Aorta (tissue), 5 donors: ENCODE measurements around the gene C10orf90. TPM values are rescaled to one million over a fixed set of nuclear protein-coding genes. Genes with fewer than 3 reads are reported as not detected.
"Not testable (repeated sequence)": the region's sequence is repeated elsewhere in the genome, so short reads cannot be mapped to it uniquely, and the experiment has no call there.

Experiments
- ATAC-seq: fragments of 200-7000 bp; cut with Tn5 transposase; one replicate; pipeline ENCODE4 v1.9.1; 2022; ENCODE audit warnings: moderate library complexity; ENCODE audit not compliant: low FRiP score
- DNase-seq, 2 donors: peaks; one replicate each; pipeline ENCODE4 v3.0.0-alpha.2; 2020
- H3K27ac ChIP-seq, 2 donors: one replicate each; pipeline ENCODE4 v1.5.1; 2013; ENCODE audit warnings: low read length in 2 of 2, mild to moderate bottlenecking in 2 of 2, moderate library complexity in 2 of 2, control low read depth in 1 of 2, inconsistent platforms in 1 of 2, low read depth in 1 of 2
- H3K27me3 ChIP-seq, 2 donors: one replicate each; pipeline ENCODE4 v1.6.1; 2013; ENCODE audit warnings: control low read depth in 1 of 2, low read length in 1 of 2, mild to moderate bottlenecking in 1 of 2, moderate library complexity in 1 of 2; ENCODE audit not compliant: insufficient read depth in 2 of 2, control insufficient read depth in 1 of 2
- H3K36me3 ChIP-seq, 2 donors: one replicate each; pipeline ENCODE4 v1.6.1; 2013; ENCODE audit warnings: control low read depth in 1 of 2, low read length in 1 of 2, mild to moderate bottlenecking in 1 of 2; ENCODE audit not compliant: insufficient read depth in 2 of 2, control insufficient read depth in 1 of 2
- H3K4me1 ChIP-seq, 2 donors: one replicate each; pipeline ENCODE4 v1.6.1; 2013; ENCODE audit warnings: low read length in 2 of 2, control low read depth in 1 of 2, mild to moderate bottlenecking in 1 of 2, moderate library complexity in 1 of 2; ENCODE audit not compliant: insufficient read depth in 2 of 2, control insufficient read depth in 1 of 2
- H3K4me3 ChIP-seq, 2 donors: one replicate each; pipeline ENCODE4 v1.5.1; 2013; ENCODE audit warnings: low read length in 2 of 2, control low read depth in 1 of 2, mild to moderate bottlenecking in 1 of 2
- H3K9me3 ChIP-seq: one replicate; pipeline ENCODE4 v1.6.1; 2013; ENCODE audit warnings: mild to moderate bottlenecking, low read length; ENCODE audit not compliant: control insufficient read depth
- WGBS, 2 donors: extraction: QIAGEN DNeasy Blood & Tissue Kit; methylation state at CpG; one replicate each; pipeline ENCODE4 v1.1.7; 2013; 5-methylcytosine and 5-hydroxymethylcytosine counted together
- intact Hi-C, 2 donors: fragments of 100-400 bp; cut with DNase I; formaldehyde crosslinking; loops; one replicate each; pipeline versions ENCODE4 v1.14.2 to v1.15.0; 2022
- polyA plus RNA-seq, 2 donors: library from polyadenylated mRNA; stranded (reverse); fragments of 200-250 nt; gene quantifications; one replicate each; pipeline ENCODE4 v1.2.3, GENCODE V29; 2013
- total RNA-seq, 2 donors: library from RNA; stranded (reverse); fragmentation: NEBNext Ultra II Directional; extraction: Animal tissue kit (Norgen Biotek cat#: 25700); gene quantifications; one replicate each; pipeline ENCODE4 v1.2.1, GENCODE V29; 2021
- donor health status: healthy with polysubstance abuse.
- donor health status: Bipolar disorder and iron deficiency.
- donor health status: DM: no; HTN: no; CAD: no.
- donor health status: DM: no; HTN: no; CAD: no.
- donor health status: DM: yes; HTN: yes; CAD: no.

C10orf90 gene
- total and polyA plus RNA-seq, 4 donors, result not detected

GRCh38 chr10:126387931-126388911 lies 282.3 kb downstream of the C10orf90 start, which contains the start of gene ADAM12:
ADAM12 (minus strand) TSS chr10:126388477; CDS start chr10:126388145, 332 bp downstream.
- H3K36me3 ChIP-seq, result no peaks in the 10 kb centered on the region
- no peaks in the 10 kb centered on the region for H3K4me1 ChIP-seq
- WGBS, 2 donors, result 3 to 4% methylated on average over 98 to 127 of the region's 127 CpGs
- intact Hi-C loops, result loop anchor here (2.0 to 10.0 kb wide), 6 partner anchors 87 to 406 kb away; no protein-coding TSS in a partner anchor
- ATAC-seq, result peak; percentile 54
- H3K27ac ChIP-seq, result no peak within 1 kb of the TSS
- DNase-seq, result peak; percentile 65 to 87
- H3K9me3 ChIP-seq, result no peaks in the 10 kb centered on the region
- H3K4me3 ChIP-seq, result peak within 1 kb of the TSS; percentile 11 to 46
- no peaks in the 10 kb centered on the region for H3K27me3 ChIP-seq

- H3K27ac ChIP-seq, result no peak overlapping the region
- peak overlapping the region; percentile 11 to 46 for H3K4me3 ChIP-seq
- 1% methylated on average over 43 to 50 of the region's 50 CpGs for WGBS, 2 donors
- H3K4me1 ChIP-seq, result no peaks in the 10 kb centered on the region
- no peaks in the 10 kb centered on the region for H3K9me3 ChIP-seq
- intact Hi-C loops, result loop anchor here (2.0 to 10.0 kb wide), 6 partner anchors 88 to 405 kb away; no protein-coding TSS in a partner anchor
- H3K27me3 ChIP-seq, result no peaks in the 10 kb centered on the region
- H3K36me3 ChIP-seq, result no peaks in the 10 kb centered on the region
- DNase-seq (peak; percentile 73 to 92), ATAC-seq (peak; percentile 73)
Measured at GRCh38 chr10:126387041-126387921, 283.2 kb downstream of the C10orf90 start.

GRCh38 chr10:126384269-126384873 lies 286.1 kb downstream of the C10orf90 start:
- DNase-seq (no peak), ATAC-seq (no peak)
- Histone ChIP-seq H3K4me1 (no peaks in the 10 kb centered on the region), H3K4me3 (no peak overlapping the region), H3K27me3 (no peaks in the 10 kb centered on the region), H3K27ac (no peak overlapping the region), H3K9me3 (no peaks in the 10 kb centered on the region), H3K36me3 (no peaks in the 10 kb centered on the region)
- 84 to 87% methylated on average over 5 of the region's 5 CpGs for WGBS, 2 donors
- intact Hi-C loops, result loop anchor here (10.0 kb wide), 4 partner anchors 90 to 340 kb away; no protein-coding TSS in a partner anchor

GRCh38 chr10:126380352-126381076 lies 290.0 kb downstream of the C10orf90 start:
- Histone ChIP-seq H3K36me3 (no peaks in the 10 kb centered on the region), H3K27ac (no peak overlapping the region), H3K27me3 (no peaks in the 10 kb centered on the region), H3K9me3 (no peaks in the 10 kb centered on the region), H3K4me1 (no peaks in the 10 kb centered on the region), H3K4me3 (no peak overlapping the region)
- WGBS, 2 donors, result 92 to 94% methylated on average over 7 of the region's 7 CpGs
- DNase-seq, result no peak
- intact Hi-C loops, result loop anchor here (10.0 kb wide), 4 partner anchors 94 to 336 kb away; no protein-coding TSS in a partner anchor
- no peak for ATAC-seq

- WGBS, 2 donors, result 91 to 94% methylated on average over 3 of the region's 3 CpGs
- H3K36me3 ChIP-seq, H3K27me3 ChIP-seq, DNase-seq, intact Hi-C loops, ATAC-seq, H3K9me3 ChIP-seq, H3K27ac ChIP-seq, H3K4me3 ChIP-seq, H3K4me1 ChIP-seq: not testable (repeated sequence)
Measured at GRCh38 chr10:126379166-126379565, 291.3 kb downstream of the C10orf90 start.

- Histone ChIP-seq H3K4me1 (no peaks in the 10 kb centered on the region), H3K27ac (no peak overlapping the region)
- 88 to 90% methylated on average over 2 of the region's 2 CpGs for WGBS, 2 donors
Measured at GRCh38 chr10:126376956-126377355, 293.5 kb downstream of the C10orf90 start.

GRCh38 chr10:126375926-126376554 lies 294.5 kb downstream of the C10orf90 start:
- Histone ChIP-seq H3K36me3 (no peaks in the 10 kb centered on the region), H3K9me3 (no peaks in the 10 kb centered on the region), H3K27ac (no peak overlapping the region), H3K27me3 (no peaks in the 10 kb centered on the region), H3K4me3 (no peak overlapping the region), H3K4me1 (no peaks in the 10 kb centered on the region)
- intact Hi-C loops, result no loop called here
- ATAC-seq, result no peak
- no peak for DNase-seq
- WGBS, 2 donors, result 94 to 97% methylated on average over 1 of the region's 1 CpG

More at GRCh38 chr10:126376956-126377355, 293.5 kb downstream of the C10orf90 start:
- H3K27me3 ChIP-seq, result no peaks in the 10 kb centered on the region
- intact Hi-C loops, result no loop called here
- no peak for ATAC-seq
- no peaks in the 10 kb centered on the region for H3K9me3 ChIP-seq
- H3K36me3 ChIP-seq, result no peaks in the 10 kb centered on the region
- no peak overlapping the region for H3K4me3 ChIP-seq
- DNase-seq, result no peak
